Measurements from ENCODE around the gene CEP68.
"Not testable (repeated sequence)": the region's sequence is repeated elsewhere in the genome, so short reads cannot be mapped to it uniquely, and the experiment has no call there.

Gene CEP68, protein sequence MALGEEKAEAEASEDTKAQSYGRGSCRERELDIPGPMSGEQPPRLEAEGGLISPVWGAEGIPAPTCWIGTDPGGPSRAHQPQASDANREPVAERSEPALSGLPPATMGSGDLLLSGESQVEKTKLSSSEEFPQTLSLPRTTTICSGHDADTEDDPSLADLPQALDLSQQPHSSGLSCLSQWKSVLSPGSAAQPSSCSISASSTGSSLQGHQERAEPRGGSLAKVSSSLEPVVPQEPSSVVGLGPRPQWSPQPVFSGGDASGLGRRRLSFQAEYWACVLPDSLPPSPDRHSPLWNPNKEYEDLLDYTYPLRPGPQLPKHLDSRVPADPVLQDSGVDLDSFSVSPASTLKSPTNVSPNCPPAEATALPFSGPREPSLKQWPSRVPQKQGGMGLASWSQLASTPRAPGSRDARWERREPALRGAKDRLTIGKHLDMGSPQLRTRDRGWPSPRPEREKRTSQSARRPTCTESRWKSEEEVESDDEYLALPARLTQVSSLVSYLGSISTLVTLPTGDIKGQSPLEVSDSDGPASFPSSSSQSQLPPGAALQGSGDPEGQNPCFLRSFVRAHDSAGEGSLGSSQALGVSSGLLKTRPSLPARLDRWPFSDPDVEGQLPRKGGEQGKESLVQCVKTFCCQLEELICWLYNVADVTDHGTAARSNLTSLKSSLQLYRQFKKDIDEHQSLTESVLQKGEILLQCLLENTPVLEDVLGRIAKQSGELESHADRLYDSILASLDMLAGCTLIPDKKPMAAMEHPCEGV

GRCh38 chr2:65056215-65057053, at the start of gene CEP68:
Gene CEP68, plus strand, starts transcription at chr2:65056416. Its CDS starts 13,029 bp downstream, at chr2:65069445.
- peak; percentile 92 for DNase-seq (ENCODE audit: low read depth)

GRCh38 chr2:65013776-65014175, 42.4 kb upstream of the CEP68 start:
- no peak for DNase-seq (ENCODE audit: low read depth)

- DNase-seq (ENCODE audit: low read depth) = no peak
These were observed 40.5 kb upstream of the CEP68 start for GRCh38 chr2:65015731-65016130.

DNA sequence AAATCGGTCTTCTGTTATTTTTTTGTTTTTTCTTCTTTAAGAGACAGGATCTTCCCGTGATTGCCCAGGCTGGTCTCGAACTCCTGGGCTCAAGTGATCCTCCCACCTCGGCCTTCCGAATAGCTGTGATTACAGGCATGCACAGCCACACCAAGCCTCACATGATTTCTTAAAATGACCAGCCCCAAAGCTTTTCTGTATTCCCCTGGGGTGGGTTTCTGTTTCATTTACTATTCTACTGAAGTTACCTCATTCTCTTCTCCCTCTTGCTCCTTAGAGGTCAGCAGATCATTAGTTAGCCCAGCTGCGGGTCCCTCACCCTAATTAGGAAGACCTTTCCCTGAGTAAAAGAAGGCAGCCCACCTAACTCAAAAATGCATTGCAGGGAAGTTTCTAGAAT, 39.4 kb upstream of the CEP68 start:
- no peak for DNase-seq (ENCODE audit: low read depth)

DNA sequence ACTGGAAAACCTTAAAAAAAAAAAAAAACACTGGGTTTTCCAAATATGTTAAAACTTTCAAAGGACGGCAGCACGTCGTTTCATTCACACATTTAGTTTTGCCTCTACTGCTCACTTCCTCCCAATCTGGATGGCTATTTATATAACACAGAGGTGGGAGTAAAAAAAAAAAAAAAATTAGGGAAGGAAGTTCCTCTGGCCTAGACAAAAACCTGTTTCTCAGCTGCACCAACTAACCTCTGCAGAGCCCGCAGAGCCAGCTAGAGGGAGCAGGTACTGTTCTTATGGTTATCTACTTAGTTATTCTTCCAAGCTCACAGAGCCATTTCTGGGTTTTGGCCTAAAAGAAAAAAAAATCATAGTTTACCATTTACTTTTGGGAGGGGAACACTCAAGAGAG, 38.9 kb upstream of the CEP68 start:
- no peak for DNase-seq (ENCODE audit: low read depth)

DNA sequence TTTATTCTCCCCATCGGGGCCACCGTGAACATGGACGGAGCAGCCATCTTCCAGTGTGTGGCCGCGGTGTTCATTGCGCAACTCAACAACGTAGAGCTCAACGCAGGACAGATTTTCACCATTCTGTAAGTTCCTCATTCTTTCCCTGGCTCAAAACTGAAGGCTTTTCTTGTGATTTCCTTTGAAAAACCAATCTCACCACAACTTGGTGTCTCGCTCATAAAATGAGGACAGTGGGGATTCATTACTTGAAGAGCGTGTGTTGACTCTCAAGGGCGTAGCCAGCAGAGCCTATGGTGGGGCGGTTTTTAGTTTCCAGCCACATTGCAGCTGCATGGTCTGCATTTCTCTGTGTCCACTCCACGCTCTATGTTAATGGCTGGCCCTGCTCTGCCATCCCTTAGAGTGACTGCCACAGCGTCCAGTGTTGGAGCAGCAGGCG, 38.1 kb upstream of the CEP68 start:
- no peak for DNase-seq (ENCODE audit: low read depth)

DNA sequence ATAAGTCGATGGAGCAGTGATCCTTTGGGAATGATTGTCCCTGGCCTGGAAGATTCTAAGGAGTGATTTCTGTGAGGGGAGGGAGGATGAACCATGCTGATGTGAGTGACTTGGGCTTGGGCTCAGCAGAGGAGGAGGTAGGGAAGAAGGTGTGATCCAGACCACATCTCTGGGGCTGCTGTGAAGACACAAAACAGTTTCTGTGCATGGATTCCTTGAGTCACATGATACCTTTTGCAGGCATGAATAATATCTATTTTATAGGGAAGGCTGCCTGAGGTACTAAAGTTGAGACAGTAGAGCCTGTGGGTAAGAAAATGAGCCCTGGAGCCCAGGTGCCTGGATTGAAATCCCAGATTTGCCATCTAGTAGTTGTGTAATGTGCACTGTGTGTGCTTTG, 37.2 kb upstream of the CEP68 start:
- no peak for DNase-seq (ENCODE audit: low read depth)

DNA sequence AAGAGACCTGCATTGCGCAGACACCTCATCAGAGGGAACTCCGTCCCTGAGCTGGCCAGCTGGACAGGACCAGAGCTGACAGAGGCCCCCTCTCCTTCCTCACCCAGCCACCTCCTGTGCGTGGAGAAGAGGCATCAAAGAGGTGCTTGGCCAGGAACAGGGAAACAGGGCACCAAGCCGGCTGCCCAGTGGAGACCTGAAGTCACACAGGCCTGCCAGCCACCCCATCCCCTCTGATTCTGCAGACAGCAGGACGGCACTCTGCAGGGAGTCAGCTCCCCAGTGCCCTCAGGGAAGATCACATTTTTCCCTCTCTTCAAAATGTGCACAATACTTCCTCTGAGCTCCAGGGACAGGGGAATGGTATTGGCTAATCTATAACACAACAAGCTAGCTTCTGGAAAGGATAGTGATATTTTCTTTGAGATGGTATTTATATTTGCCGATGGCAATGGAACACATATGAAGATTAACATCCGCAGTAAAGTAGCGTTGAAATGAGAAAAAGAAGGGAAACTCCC, 36.5 kb upstream of the CEP68 start:
- DNase-seq (ENCODE audit: low read depth) = no peak

- DNase-seq (ENCODE audit: low read depth) = not testable (repeated sequence)
These were observed 36.0 kb upstream of the CEP68 start for GRCh38 chr2:65020251-65020650.

DNA sequence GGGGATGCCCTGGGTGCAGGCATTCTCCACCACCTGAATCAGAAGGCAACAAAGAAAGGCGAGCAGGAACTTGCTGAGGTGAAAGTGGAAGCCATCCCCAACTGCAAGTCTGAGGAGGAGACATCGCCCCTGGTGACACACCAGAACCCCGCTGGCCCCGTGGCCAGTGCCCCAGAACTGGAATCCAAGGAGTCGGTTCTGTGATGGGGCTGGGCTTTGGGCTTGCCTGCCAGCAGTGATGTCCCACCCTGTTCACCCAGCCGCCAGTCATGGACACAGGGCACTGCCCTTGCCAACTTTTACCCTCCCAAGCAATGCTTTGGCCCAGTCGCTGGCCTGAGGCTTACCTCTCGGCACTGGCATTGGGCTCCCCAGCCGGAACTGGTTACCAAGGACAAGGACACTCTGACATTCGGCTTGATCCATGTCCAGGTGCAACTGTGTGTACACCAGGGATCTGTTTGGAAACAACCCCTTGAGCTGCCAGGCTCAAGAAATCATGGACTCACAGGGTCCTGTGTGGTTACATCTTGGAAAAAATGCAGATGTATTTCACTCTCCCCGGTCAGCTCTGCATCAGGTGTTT, 35.2 kb upstream of the CEP68 start:
- no peak for DNase-seq (ENCODE audit: low read depth)

- DNase-seq (ENCODE audit: low read depth) = no peak
These were observed 34.5 kb upstream of the CEP68 start for GRCh38 chr2:65021709-65022108.

DNA sequence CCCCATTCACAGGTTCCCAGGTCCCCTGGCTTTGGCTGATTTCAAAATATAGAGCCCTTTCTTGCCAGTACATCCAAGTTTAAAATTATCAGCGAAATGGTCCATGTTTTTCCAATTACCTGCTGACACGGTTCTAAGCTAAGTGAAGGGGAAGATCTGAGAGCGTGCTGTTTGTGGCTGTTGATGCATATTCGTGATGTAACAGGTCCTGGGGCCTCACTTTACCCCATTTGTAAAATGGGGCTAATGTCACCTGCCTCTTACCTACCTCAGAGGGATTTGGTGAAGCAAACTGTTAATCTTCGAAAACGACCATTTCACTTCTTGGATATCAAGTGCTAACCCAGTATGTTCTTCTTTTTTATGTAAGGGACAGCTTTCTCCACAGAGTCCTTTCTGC, 34.0 kb upstream of the CEP68 start:
- DNase-seq (ENCODE audit: low read depth) = no peak

GRCh38 chr2:65023742-65024141, 32.5 kb upstream of the CEP68 start:
- no peak for DNase-seq (ENCODE audit: low read depth)

DNA sequence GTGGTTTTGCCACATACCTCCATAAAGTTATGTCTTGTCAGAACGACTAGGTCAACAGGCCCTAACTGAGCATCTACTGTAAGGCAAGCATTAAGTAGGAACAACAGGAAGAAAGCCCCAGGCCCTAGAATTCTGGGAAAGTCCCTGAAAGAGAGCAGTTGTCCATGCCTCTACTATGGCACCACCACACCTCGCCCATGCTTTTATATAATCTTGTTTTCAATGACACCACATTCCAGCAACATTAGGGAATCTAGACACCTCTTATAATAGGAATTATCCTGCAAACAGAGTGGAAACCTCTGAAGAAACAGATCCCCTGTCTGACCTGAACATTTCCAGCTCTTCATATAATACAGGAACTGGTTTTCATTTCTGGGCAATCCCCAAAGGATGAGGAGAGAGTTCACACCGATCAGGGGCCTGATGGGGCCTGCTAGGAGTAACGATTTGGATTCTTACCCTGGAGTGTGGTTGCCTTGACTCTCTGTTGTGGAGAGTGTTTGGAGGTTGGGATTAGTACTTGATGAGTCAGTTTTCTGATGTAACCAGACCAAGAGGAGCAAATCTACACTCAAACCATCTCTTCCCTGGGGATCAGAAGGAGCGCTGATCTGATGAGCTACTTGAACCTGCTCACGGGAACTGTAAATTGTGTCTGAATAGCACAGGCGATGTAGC, 31.9 kb upstream of the CEP68 start:
- DNase-seq (ENCODE audit: low read depth) = no peak

DNA sequence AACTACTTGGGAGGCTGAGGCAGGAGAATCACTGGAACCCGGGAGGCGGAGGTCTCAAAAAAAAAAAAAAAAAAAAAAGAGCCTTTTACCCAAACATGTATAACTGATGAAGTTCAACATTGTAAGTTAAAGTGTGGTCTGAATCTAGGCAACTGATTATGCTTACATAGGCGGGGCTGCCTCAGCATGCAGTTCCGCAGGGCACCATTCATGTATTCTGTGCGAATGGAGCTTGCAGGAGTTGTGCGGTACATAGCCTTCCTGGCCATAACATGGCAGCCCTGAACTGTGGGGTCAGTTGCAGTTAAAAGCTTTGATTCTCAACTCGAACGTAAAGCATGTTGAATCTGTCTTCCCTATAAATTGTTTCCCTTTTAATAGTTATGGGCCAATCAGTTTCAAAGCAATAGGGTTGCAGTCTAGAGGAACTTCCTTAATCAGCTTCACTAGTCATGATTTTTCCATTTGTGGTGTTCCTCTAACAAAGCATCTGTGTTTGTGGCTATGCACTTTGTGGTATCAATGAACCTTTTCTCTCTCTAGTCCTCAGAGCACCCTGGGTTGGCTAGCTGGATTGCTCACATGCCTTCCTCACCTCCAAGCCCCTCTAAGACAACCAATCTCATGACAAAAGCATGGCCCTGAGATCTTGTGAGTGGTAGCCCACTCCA, 30.6 kb upstream of the CEP68 start:
- DNase-seq (ENCODE audit: low read depth) = no peak

DNA sequence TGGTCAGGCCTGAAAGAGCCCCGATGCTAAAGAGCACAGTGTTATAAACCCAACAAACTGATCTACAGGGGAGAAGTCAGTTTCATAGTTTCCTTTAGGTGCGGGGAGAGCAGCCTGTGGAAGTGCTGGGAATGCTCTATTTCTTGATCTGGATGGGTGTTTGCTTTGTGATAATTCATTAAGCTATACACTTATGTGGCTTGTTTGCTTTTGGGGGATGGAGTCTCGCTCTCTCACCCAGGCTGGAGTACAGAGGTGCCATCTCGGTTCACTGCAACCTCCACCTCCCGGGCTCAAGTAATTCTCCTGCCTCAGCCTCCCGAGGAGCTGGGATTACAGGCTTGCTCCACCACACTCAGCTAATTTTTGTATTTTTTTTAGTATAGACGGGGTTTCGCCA, 30.1 kb upstream of the CEP68 start:
- no peak for DNase-seq (ENCODE audit: low read depth)

DNA sequence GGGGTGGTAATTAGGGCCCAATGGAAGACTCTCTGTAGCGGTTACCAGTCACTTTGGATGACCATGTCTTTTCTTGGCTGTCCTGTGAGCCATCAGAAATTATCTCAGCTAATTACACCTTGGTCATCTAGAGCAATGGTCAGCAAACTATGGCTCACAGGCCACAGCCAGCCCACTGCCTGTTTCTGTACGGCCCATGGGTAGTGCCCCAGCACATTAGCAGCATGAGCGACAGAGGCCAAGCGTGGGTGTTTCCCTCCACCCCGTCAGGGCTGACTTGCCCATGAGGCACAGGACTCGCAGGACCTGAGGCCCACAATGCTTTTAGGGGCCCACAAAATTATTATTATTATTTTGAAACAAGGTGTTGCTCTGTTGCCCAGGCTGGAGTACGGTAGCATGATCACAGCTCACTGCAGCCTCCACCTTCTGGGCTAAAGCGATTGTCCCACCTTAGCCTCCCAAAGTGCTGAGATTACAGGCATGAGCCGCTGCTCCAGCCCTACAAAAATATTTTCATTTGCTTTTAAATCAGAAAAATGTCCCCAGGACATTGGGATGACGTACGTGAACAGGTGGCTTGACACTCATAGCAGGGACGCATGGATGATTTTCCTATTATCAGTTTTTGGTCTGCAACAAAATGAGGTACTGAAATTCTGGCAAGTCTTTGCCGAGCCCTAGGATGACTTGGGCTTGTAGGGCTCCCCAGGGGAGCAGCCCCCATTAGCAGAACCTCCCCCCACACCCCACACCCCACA, 29.3 kb upstream of the CEP68 start:
- no peak for DNase-seq (ENCODE audit: low read depth)

DNA sequence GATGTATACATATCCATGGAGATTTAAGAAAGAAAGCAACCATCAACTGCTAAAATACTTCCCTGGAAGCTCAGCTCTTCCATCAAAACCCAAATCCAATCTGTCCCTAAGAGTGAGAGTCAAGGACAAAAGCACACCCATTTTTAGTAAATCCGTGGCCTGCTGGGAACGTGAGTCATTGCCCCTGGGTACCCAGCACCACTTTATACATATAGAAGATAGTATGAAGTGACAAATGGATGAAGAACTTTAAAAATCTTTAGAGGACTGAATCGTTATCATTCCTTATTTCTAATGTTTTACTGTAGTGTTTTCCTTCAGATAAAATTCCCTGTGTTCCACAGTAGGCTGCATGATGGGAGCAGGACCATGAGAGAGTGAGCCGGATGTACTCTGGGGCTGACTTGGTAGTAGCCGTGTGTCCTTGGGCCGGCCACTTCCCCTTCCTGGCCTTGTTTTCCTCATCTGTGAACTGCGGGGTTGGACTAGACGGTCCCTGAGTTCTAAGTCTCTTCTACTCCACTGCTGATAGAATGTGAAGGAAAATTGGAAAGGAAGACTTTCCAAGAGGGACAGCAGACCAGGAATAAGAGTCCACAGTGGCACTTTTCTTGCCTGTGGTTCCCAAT, 28.5 kb upstream of the CEP68 start:
- DNase-seq (ENCODE audit: low read depth) = no peak

All from activated T-cell treated with anti-CD3 and anti-CD28 coated beads for 1 hour (primary cell).